HL-60 (cell line): ENCODE results near the gene KIF12.

Experiments used
- CTCF ChIP-seq: IDR thresholded peaks from one replicate; pipeline ENCODE4 v1.5.1; 2011; ENCODE audit warnings: low read length, control low read depth, inconsistent platforms; ENCODE audit not compliant: insufficient read depth
- POLR2AphosphoS5 ChIP-seq: IDR thresholded peaks from 2 replicates; pipeline ENCODE4 v1.6.1; 2012; ENCODE audit warnings: low read depth
- REST ChIP-seq: IDR thresholded peaks from 2 replicates; pipeline ENCODE4 v1.6.1; 2012; ENCODE audit warnings: low read depth; ENCODE audit not compliant: insufficient replicate concordance

GRCh38 chr9:114117614-114117995 lies 18.5 kb upstream of the KIF12 start:
- TF ChIP-seq REST (no peak), CTCF (no peak), POLR2AphosphoS5 (no peak)
